Hepatocyte (in vitro differentiated cells): ENCODE data around the gene TMEM240. TPM values are rescaled to one million over a fixed set of nuclear protein-coding genes. Genes with fewer than 3 reads are reported as not detected.

Source experiments
- DNase-seq: peaks from one replicate; pipeline ENCODE4 v3.0.0-alpha.2; 2016; ENCODE audit warnings: low spot score
- H2AFZ ChIP-seq: fragments of 200-600 bp; sonication (generic); 2 replicates; pipeline ENCODE4 v1.6.0; 2016; ENCODE audit warnings: antibody characterized with exemption, mild to moderate bottlenecking
- H3K27ac ChIP-seq: fragments of 200-600 bp; sonication (generic); 2 replicates; pipeline ENCODE4 v1.5.1; 2016; ENCODE audit warnings: mild to moderate bottlenecking
- H3K27me3 ChIP-seq: fragments of 200-600 bp; sonication (generic); 2 replicates; pipeline ENCODE4 v1.6.1; 2016
- H3K36me3 ChIP-seq: fragments of 200-600 bp; sonication (generic); replicated peaks from 2 replicates; pipeline ENCODE4 v1.5.1; 2016; ENCODE audit warnings: low read depth; ENCODE audit not compliant: insufficient read depth
- H3K4me1 ChIP-seq: fragments of 200-600 bp; sonication (generic); 2 replicates; pipeline ENCODE4 v1.5.1; 2016; ENCODE audit warnings: mild to moderate bottlenecking, moderate library complexity; ENCODE audit not compliant: insufficient read depth
- H3K4me2 ChIP-seq: fragments of 200-600 bp; sonication (generic); 2 replicates; pipeline ENCODE4 v1.6.0; 2016
- H3K4me3 ChIP-seq: fragments of 200-600 bp; sonication (generic); 2 replicates; pipeline ENCODE4 v1.5.1; 2016; ENCODE audit warnings: mild to moderate bottlenecking
- H3K79me2 ChIP-seq: fragments of 200-600 bp; sonication (generic); 2 replicates; pipeline ENCODE4 v1.6.0; 2017; ENCODE audit warnings: mild to moderate bottlenecking
- H3K9me2 ChIP-seq: fragments of 200-600 bp; sonication (generic); replicated peaks from 2 replicates; pipeline ENCODE4 v1.6.0; 2017; ENCODE audit warnings: mild to moderate bottlenecking; ENCODE audit not compliant: insufficient read depth
- H3K9me3 ChIP-seq: fragments of 200-600 bp; sonication (generic); 2 replicates; pipeline ENCODE4 v1.5.1; 2016; ENCODE audit warnings: low read depth, mild to moderate bottlenecking
- H4K20me1 ChIP-seq: fragments of 200-600 bp; sonication (generic); 2 replicates; pipeline ENCODE4 v1.6.0; 2016; ENCODE audit warnings: mild to moderate bottlenecking; ENCODE audit not compliant: insufficient read depth, poor library complexity, severe bottlenecking
- CTCF ChIP-seq: fragments of 200-600 bp; sonication (generic); IDR thresholded peaks from 2 replicates; pipeline ENCODE4 v1.5.1; 2016; ENCODE audit warnings: antibody characterized with exemption, mild to moderate bottlenecking; ENCODE audit not compliant: poor library complexity
- EZH2 ChIP-seq: fragments of 200-600 bp; sonication (generic); IDR thresholded peaks from 2 replicates; pipeline ENCODE4 v1.6.1; 2016; ENCODE audit warnings: antibody characterized with exemption, mild to moderate bottlenecking, borderline replicate concordance
- EZH2phosphoT487 ChIP-seq: fragments of 200-600 bp; sonication (generic); IDR thresholded peaks from one replicate; pipeline ENCODE4 v1.6.1; 2018; ENCODE audit warnings: antibody characterized with exemption, mild to moderate bottlenecking, low read depth, moderate library complexity; ENCODE audit not compliant: unreplicated experiment, severe bottlenecking
- WGBS: methylation state at CpG from one replicate; pipeline ENCODE4 v1.1.6; 2016; ENCODE audit warnings: low lambda C conversion rate; ENCODE audit errors: missing lambda C conversion rate; 5-methylcytosine and 5-hydroxymethylcytosine counted together
- polyA plus RNA-seq: library from polyadenylated mRNA; unstranded; fragments of >200 nt; fragmentation: Nextera tagmentation; extraction: Ambion mirVana; gene quantifications from 2 replicates; pipeline ENCODE4 v1.2.1, GENCODE V29; 2016
- total RNA-seq: library from RNA; depleted of rRNA; stranded (reverse); fragments of >200 nt; gene quantifications from 2 replicates; pipeline ENCODE4 v1.2.3, GENCODE V29; 2014

Gene TMEM240
- total and polyA plus RNA-seq, 2 experiments from 2014 or later: 2.1 to 4.3 TPM

GRCh38 chr1:1538334-1538733 lies 2.1 kb downstream of the TMEM240 start:
- H3K4me1 ChIP-seq: peaks cover 8% of the 10 kb centered on the region
- H3K27me3 ChIP-seq: no peaks in the 10 kb centered on the region
- no peaks in the 10 kb centered on the region for H3K36me3 ChIP-seq
- H3K4me3 ChIP-seq: no peak overlapping the region
- H3K9me3 ChIP-seq: no peaks in the 10 kb centered on the region
- 92% methylated on average over 23 of the region's 23 CpGs for WGBS
- peaks cover 8% of the 10 kb centered on the region for H4K20me1 ChIP-seq
- H3K27ac ChIP-seq: no peak overlapping the region
- no peak for DNase-seq
- TF ChIP-seq EZH2 (no peak), CTCF (no peak), EZH2phosphoT487 (no peak)
- H3K4me2 ChIP-seq: no peak overlapping the region
- no peaks in the 10 kb centered on the region for H3K9me2 ChIP-seq
- no peaks in the 10 kb centered on the region for H3K79me2 ChIP-seq
- no peak overlapping the region for H2AFZ ChIP-seq

- Histone ChIP-seq H3K79me2 (no peaks in the 10 kb centered on the region), H3K9me2 (no peaks in the 10 kb centered on the region), H3K27ac (no peak overlapping the region), H3K4me1 (peaks cover 4% of the 10 kb centered on the region), H2AFZ (no peak overlapping the region), H3K27me3 (no peaks in the 10 kb centered on the region), H3K4me3 (no peak overlapping the region), H4K20me1 (peaks cover 8% of the 10 kb centered on the region), H3K4me2 (no peak overlapping the region), H3K36me3 (no peaks in the 10 kb centered on the region), H3K9me3 (no peaks in the 10 kb centered on the region)
- WGBS: 97% methylated on average over 32 of the region's 32 CpGs
- TF ChIP-seq EZH2: no peak
- TF ChIP-seq EZH2phosphoT487: no peak
- TF ChIP-seq CTCF: no peak
- no peak for DNase-seq
Observed at GRCh38 chr1:1537626-1538250, 2.7 kb downstream of the TMEM240 start.

- no peak for DNase-seq
- 91% methylated on average over 11 of the region's 15 CpGs for WGBS
- no peak overlapping the region for H3K4me3 ChIP-seq
- no peaks in the 10 kb centered on the region for H3K79me2 ChIP-seq
- no peaks in the 10 kb centered on the region for H3K9me2 ChIP-seq
- no peak overlapping the region for H3K27ac ChIP-seq
- H3K9me3 ChIP-seq: no peaks in the 10 kb centered on the region
- H3K4me1 ChIP-seq: peaks cover 4% of the 10 kb centered on the region
- peaks cover 8% of the 10 kb centered on the region for H4K20me1 ChIP-seq
- no peaks in the 10 kb centered on the region for H3K36me3 ChIP-seq
- no peak overlapping the region for H3K4me2 ChIP-seq
- no peaks in the 10 kb centered on the region for H3K27me3 ChIP-seq
- no peak overlapping the region for H2AFZ ChIP-seq
- TF ChIP-seq EZH2 (no peak), CTCF (no peak), EZH2phosphoT487 (no peak)
Observed at GRCh38 chr1:1536938-1537546, 3.4 kb downstream of the TMEM240 start.
